ENCODE results near the gene CNN1. TPM values are rescaled to one million over a fixed set of nuclear protein-coding genes. Genes with fewer than 3 reads are reported as not detected.

Gene CNN1
- total RNA-seq, result 8.9 and 9.3 TPM in 2 replicates

DNA sequence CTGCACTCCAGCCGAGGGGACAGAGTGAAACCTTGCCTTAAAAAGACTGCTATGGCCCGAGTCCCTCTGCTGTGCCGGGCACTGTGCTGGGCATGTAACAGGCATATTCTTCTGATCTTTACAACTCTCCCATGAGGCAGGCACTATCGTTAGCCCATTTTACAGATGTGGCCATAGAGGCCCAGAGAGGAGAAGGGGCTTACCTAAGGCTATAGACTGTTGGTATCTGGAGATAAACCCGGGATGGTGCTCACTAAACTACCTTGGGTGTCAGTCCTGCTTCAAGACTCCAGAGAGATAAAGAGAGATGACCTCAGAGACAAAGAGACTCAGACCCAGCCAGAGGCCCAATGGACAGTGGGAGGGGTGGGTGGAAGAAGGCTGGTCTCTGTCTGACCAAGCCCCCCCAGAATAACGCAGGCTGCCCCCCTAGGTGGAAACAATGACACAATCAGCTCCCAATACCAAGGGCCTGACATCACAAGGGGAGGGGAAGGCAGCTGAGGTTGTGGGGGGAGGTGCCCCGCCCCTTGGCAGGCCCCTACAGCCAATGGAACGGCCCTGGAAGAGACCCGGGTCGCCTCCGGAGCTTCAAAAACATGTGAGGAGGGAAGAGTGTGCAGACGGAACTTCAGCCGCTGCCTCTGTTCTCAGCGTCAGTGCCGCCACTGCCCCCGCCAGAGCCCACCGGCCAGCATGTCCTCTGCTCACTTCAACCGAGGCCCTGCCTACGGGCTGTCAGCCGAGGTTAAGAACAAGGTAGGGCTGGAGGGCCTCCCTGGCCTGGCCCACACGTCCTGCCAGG, at the start of gene CNN1:
TSS of gene CNN1 (plus strand) at position 620 of the 805 bp plus-strand sequence. CDS start at position 697, 77 bp downstream.

GRCh38 chr19:11505504-11506100, 33.0 kb upstream of the CNN1 start, which contains the start of gene ZNF653:
Gene ZNF653 (minus strand): TSS chr19:11505839. CDS start chr19:11505786, 53 bp downstream.

DNA sequence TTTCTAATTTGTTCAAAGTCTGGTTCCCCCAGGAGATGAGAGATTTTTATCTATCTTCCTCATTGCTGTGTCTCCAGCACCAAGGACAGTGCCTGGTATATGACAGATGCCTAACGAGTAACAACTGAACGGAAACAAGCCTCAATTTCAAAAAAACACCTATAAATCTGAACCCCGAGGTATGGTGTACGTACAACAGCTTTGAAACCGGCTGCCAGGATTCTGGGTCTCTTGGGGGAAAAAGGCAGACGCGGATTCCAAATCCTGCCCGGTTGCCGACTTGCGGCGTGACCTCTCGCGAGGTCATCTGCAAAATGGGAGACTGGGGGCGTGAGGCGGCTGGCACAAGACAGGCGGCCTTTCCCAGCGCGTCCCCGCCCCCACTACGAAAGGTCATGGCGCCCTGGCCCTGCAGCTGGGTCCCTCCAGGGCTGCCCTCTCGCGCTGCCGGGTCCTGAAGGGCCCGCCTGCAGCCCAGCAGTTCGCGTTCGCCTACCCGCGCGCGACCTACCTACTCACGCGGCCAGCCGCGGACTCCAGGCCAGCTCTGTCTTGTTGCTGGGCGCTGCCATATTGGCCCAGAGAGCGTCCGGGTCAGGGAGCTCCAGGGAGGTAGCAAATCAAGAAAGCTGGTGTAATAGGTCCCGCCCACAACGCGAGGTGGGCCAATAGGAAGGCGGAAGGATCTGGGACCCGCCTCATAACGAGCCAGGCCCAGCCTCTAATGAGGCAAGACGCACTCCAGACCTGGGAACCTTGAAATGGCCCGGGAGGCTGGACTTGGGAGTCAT, 9.9 kb upstream of the CNN1 start, which contains the start of gene ECSIT:
TSS of gene ECSIT (minus strand) at position 584 of the 791 bp plus-strand sequence. CDS start 9,964 bp downstream, outside the sequence.

GRCh38 chr19:11558881-11559828, 20.5 kb downstream of the CNN1 start, which contains the start of gene ELOF1:
Gene ELOF1 (minus strand): TSS chr19:11559230. CDS start chr19:11554347, 4,883 bp downstream.

GRCh38 chr19:11577451-11578257, 39.0 kb downstream of the CNN1 start, which contains the start of gene ACP5:
Gene ACP5 (minus strand): TSS chr19:11577645. CDS start chr19:11577317, 328 bp downstream.

DNA sequence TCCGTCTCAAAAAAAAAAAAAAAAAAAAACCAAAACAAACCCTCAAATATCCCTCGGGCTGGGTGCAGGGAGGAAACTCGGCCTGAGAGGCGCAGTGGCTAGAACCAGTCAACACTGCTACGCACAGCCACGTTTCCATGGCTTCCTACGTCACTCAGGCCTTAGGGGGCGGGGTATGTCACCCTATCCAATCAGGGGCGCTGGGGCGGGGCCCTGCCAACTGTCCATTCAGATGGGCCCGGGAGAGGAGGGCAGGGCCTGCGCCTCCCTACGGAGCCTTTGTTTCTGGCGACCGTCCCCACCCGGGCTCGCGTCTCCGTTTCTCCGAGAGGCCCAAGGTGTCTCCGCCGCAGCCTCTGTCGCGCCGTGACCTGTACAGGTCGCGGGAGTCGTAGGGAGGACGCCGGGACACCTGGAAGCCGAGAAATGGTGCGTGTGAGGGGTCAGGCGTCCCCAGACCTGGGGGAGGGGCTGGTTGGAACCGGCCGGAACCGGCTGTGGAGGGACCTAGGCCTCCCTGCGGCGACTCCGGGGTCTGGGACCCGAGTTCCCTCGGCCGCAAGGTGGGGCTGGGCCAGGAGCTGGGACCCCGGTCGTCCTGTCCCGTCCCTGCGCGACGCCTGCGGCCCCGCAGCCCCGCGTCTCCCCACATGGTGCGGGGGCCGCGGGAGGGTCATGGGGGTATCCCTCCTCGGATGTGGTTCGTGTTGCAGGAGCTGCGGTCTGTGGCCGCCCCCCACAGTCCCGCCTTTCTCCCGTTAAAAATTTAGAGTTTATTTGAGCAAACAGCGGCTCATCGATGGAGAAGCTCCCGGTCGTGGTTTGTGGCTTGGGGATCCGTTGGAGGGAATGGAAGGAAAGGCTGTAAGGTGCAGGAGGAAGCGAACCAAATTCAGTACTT, 58.8 kb downstream of the CNN1 start, which contains the start of gene ZNF627:
TSS of gene ZNF627 (plus strand) at position 282 of the 901 bp plus-strand sequence. CDS start at position 427, 145 bp downstream.

Other genes starting within 250 kb of the CNN1 start
- gene TSPAN16, start 242.7 kb upstream of the CNN1 start, total RNA-seq, result not detected in 2 replicates
- 15.9 and 21.8 TPM in 2 replicates for gene RAB3D, start 199.2 kb upstream of the CNN1 start, total RNA-seq
- 120 and 124 TPM in 2 replicates for gene TMEM205, start 192.6 kb upstream of the CNN1 start, total RNA-seq
- gene CCDC159, start 192.3 kb upstream of the CNN1 start, total RNA-seq, result 4.4 and 9.8 TPM in 2 replicates
- gene PLPPR2, start 183.4 kb upstream of the CNN1 start, total RNA-seq, result 12.4 and 23.5 TPM in 2 replicates
- gene SWSAP1, start 164.2 kb upstream of the CNN1 start, total RNA-seq, result 0.50 and 0.87 TPM in 2 replicates
- gene EPOR, start 154.5 kb upstream of the CNN1 start, total RNA-seq, result 7.6 and 9.4 TPM in 2 replicates
- 5.1 and 5.3 TPM in 2 replicates for gene RGL3, start 119.5 kb upstream of the CNN1 start, total RNA-seq
- 0.66 TPM in 1 of 2 replicates, not detected in the other for gene ODAD3, start 103.7 kb upstream of the CNN1 start, total RNA-seq
- 144 and 290 TPM in 2 replicates for gene PRKCSH, start 103.2 kb upstream of the CNN1 start, total RNA-seq
- 0.29 and 0.33 TPM in 2 replicates for gene ELAVL3, start 57.8 kb upstream of the CNN1 start, total RNA-seq
- 3.3 and 3.5 TPM in 2 replicates for gene ZNF653, start 33.0 kb upstream of the CNN1 start, total RNA-seq
- 30.8 and 50.8 TPM in 2 replicates for gene ECSIT, start 9.7 kb upstream of the CNN1 start, total RNA-seq
- gene ELOF1, start 20.4 kb downstream of the CNN1 start, total RNA-seq, result 24.1 and 31.8 TPM in 2 replicates
- 0.66 TPM in 1 of 2 replicates, not detected in the other for gene ACP5, start 38.8 kb downstream of the CNN1 start, total RNA-seq
- 18.9 and 20.4 TPM in 2 replicates for gene ZNF627, start 58.6 kb downstream of the CNN1 start, total RNA-seq
- 4.3 and 5.4 TPM in 2 replicates for gene ZNF823, start 200.1 kb downstream of the CNN1 start, total RNA-seq
- 12.2 and 15.9 TPM in 2 replicates for gene ZNF441, start 228.1 kb downstream of the CNN1 start, total RNA-seq

Measured in smooth muscle cell of trachea (primary cell).